ENCODE results near the gene HRAS. TPM values are rescaled to one million over a fixed set of nuclear protein-coding genes. Genes with fewer than 3 reads are reported as not detected.
"Not testable (repeated sequence)": the region's sequence is repeated elsewhere in the genome, so short reads cannot be mapped to it uniquely, and the experiment has no call there.

Gene HRAS
- total RNA-seq, 1 donor from 2014 or later = 76.6 TPM

GRCh38 chr11:574632-575312 lies 39.4 kb upstream of the HRAS start:
- intact Hi-C loops (cut with micrococcal nuclease) = loop anchor here (1.0 to 5.0 kb wide), 4 partner anchors 14 to 367 kb away; partner anchors contain the start of genes BET1L, LMNTD2, RASSF7 and RIC8A
- no peaks in the 10 kb centered on the region for H3K9me3 Mint-ChIP-seq
- H3K4me3 Mint-ChIP-seq = peak overlapping the region; percentile 83
- H3K4me1 Mint-ChIP-seq (ENCODE audit: low read depth) = peaks cover 36% of the 10 kb centered on the region
- H3K27me3 Mint-ChIP-seq (ENCODE audit: insufficient read depth) = peaks cover 15% of the 10 kb centered on the region
- peak overlapping the region; percentile 26 for H3K27ac Mint-ChIP-seq
- peaks cover 4% of the 10 kb centered on the region for H3K36me3 Mint-ChIP-seq (ENCODE audit: low read depth)
- DNase-seq (ENCODE audit: low spot score) = no peak

- not testable (repeated sequence) for DNase-seq (ENCODE audit: low spot score); H3K9me3 Mint-ChIP-seq; H3K36me3 Mint-ChIP-seq (ENCODE audit: low read depth); H3K27ac Mint-ChIP-seq
- Mint-ChIP-seq H3K4me3 (peak overlapping the region; percentile 83), H3K4me1 (ENCODE audit: low read depth) (peaks cover 29% of the 10 kb centered on the region), H3K27me3 (ENCODE audit: insufficient read depth) (peaks cover 15% of the 10 kb centered on the region)
- intact Hi-C loops (cut with micrococcal nuclease) = loop anchor here (2.0 kb wide), 1 partner anchor 167 kb away; no protein-coding TSS in a partner anchor
These were observed 38.7 kb upstream of the HRAS start for GRCh38 chr11:574031-574570.

GRCh38 chr11:573146-573759 lies 37.9 kb upstream of the HRAS start:
- Mint-ChIP-seq H3K27me3 (ENCODE audit: insufficient read depth) (peaks cover 15% of the 10 kb centered on the region), H3K36me3 (ENCODE audit: low read depth) (peaks cover 4% of the 10 kb centered on the region), H3K4me3 (no peak overlapping the region), H3K9me3 (no peaks in the 10 kb centered on the region), H3K27ac (no peak overlapping the region), H3K4me1 (ENCODE audit: low read depth) (peaks cover 23% of the 10 kb centered on the region)
- DNase-seq (ENCODE audit: low spot score) = no peak
- intact Hi-C loops (cut with micrococcal nuclease) = no loop called here

GRCh38 chr11:571802-572185 lies 36.4 kb upstream of the HRAS start:
- H3K9me3 Mint-ChIP-seq = no peaks in the 10 kb centered on the region
- H3K4me3 Mint-ChIP-seq = no peak overlapping the region
- peaks cover 23% of the 10 kb centered on the region for H3K4me1 Mint-ChIP-seq (ENCODE audit: low read depth)
- H3K27me3 Mint-ChIP-seq (ENCODE audit: insufficient read depth) = peaks cover 15% of the 10 kb centered on the region
- no peak overlapping the region for H3K27ac Mint-ChIP-seq
- intact Hi-C loops (cut with micrococcal nuclease) = no loop called here
- H3K36me3 Mint-ChIP-seq (ENCODE audit: low read depth) = no peaks in the 10 kb centered on the region
- no peak for DNase-seq (ENCODE audit: low spot score)

GRCh38 chr11:569158-569885 lies 33.9 kb upstream of the HRAS start:
- no peaks in the 10 kb centered on the region for H3K9me3 Mint-ChIP-seq
- no peak for DNase-seq (ENCODE audit: low spot score)
- H3K4me1 Mint-ChIP-seq (ENCODE audit: low read depth) = peaks cover 16% of the 10 kb centered on the region
- H3K27ac Mint-ChIP-seq = peak overlapping the region; percentile 55
- peak overlapping the region; percentile 79 for H3K4me3 Mint-ChIP-seq
- H3K27me3 Mint-ChIP-seq (ENCODE audit: insufficient read depth) = peaks cover 6% of the 10 kb centered on the region
- H3K36me3 Mint-ChIP-seq (ENCODE audit: low read depth) = peaks cover 2% of the 10 kb centered on the region
- intact Hi-C loops (cut with micrococcal nuclease) = loop anchor here (2.0 kb wide), 4 partner anchors 33 to 227 kb away; partner anchors contain the start of genes LRRC56 and RNH1

- Mint-ChIP-seq H3K27me3 (ENCODE audit: insufficient read depth) (peaks cover 2% of the 10 kb centered on the region), H3K4me1 (ENCODE audit: low read depth) (peaks cover 15% of the 10 kb centered on the region), H3K36me3 (ENCODE audit: low read depth) (peaks cover 6% of the 10 kb centered on the region), H3K4me3 (peak overlapping the region; percentile 79), H3K9me3 (no peaks in the 10 kb centered on the region), H3K27ac (no peak overlapping the region)
- peak; percentile 97 for DNase-seq (ENCODE audit: low spot score)
- intact Hi-C loops (cut with micrococcal nuclease) = loop anchor here (1.0 to 2.0 kb wide), 7 partner anchors 8 to 228 kb away; partner anchors contain the start of genes DEAF1, LMNTD2, LRRC56 and PHRF1
These were observed 33.2 kb upstream of the HRAS start for GRCh38 chr11:568306-569157.

GRCh38 chr11:567629-568292 lies 32.4 kb upstream of the HRAS start:
- peaks cover 7% of the 10 kb centered on the region for H3K36me3 Mint-ChIP-seq (ENCODE audit: low read depth)
- peak overlapping the region; percentile 65 for H3K27ac Mint-ChIP-seq
- intact Hi-C loops (cut with micrococcal nuclease) = loop anchor here (1.0 to 2.0 kb wide), 7 partner anchors 7 to 229 kb away; partner anchors contain the start of genes DEAF1, LMNTD2, LRRC56 and PHRF1
- peaks cover 16% of the 10 kb centered on the region for H3K4me1 Mint-ChIP-seq (ENCODE audit: low read depth)
- no peak for DNase-seq (ENCODE audit: low spot score)
- no peaks in the 10 kb centered on the region for H3K9me3 Mint-ChIP-seq
- H3K4me3 Mint-ChIP-seq = peak overlapping the region; percentile 89
- H3K27me3 Mint-ChIP-seq (ENCODE audit: insufficient read depth) = peaks cover under 1% of the 10 kb centered on the region

GRCh38 chr11:567011-567628 lies 31.7 kb upstream of the HRAS start:
- Mint-ChIP-seq H3K4me3 (peak overlapping the region; percentile 89), H3K4me1 (ENCODE audit: low read depth) (peaks cover 16% of the 10 kb centered on the region), H3K27ac (peak overlapping the region; percentile 65), H3K9me3 (no peaks in the 10 kb centered on the region), H3K27me3 (ENCODE audit: insufficient read depth) (no peaks in the 10 kb centered on the region), H3K36me3 (ENCODE audit: low read depth) (peaks cover 7% of the 10 kb centered on the region)
- no peak for DNase-seq (ENCODE audit: low spot score)
- intact Hi-C loops (cut with micrococcal nuclease) = no loop called here

GRCh38 chr11:565921-566509 lies 30.6 kb upstream of the HRAS start:
- Mint-ChIP-seq H3K4me3 (peak overlapping the region; percentile 89), H3K27ac (no peak overlapping the region), H3K27me3 (ENCODE audit: insufficient read depth) (no peaks in the 10 kb centered on the region), H3K36me3 (ENCODE audit: low read depth) (peaks cover 9% of the 10 kb centered on the region), H3K9me3 (no peaks in the 10 kb centered on the region), H3K4me1 (ENCODE audit: low read depth) (peaks cover 16% of the 10 kb centered on the region)
- intact Hi-C loops (cut with micrococcal nuclease) = no loop called here
- DNase-seq (ENCODE audit: low spot score) = no peak

- no peak overlapping the region for H3K4me3 Mint-ChIP-seq
- peaks cover 22% of the 10 kb centered on the region for H3K4me1 Mint-ChIP-seq (ENCODE audit: low read depth)
- intact Hi-C loops (cut with micrococcal nuclease) = no loop called here
- H3K27ac Mint-ChIP-seq = peak overlapping the region; percentile 40
- H3K9me3 Mint-ChIP-seq = no peaks in the 10 kb centered on the region
- H3K36me3 Mint-ChIP-seq (ENCODE audit: low read depth) = peaks cover 9% of the 10 kb centered on the region
- no peaks in the 10 kb centered on the region for H3K27me3 Mint-ChIP-seq (ENCODE audit: insufficient read depth)
- DNase-seq (ENCODE audit: low spot score) = no peak
These were observed 28.6 kb upstream of the HRAS start for GRCh38 chr11:563812-564578.

Data from activated T-helper 1 cell treated with anti-CD3 and anti-CD28 coated beads, Interleukin-12 subunit alpha, Interleukin-12 subunit beta, Interleukin-2, Interleukin-4 antibody, amounts not matched to agents 30 ng/mL and 10 ng/mL and 1 ng/mL, durations not matched to agents 14 hours and 24 hours and 36 hours (primary cell).